Measurements from ENCODE around the gene IL22RA1. TPM values are rescaled to one million over a fixed set of nuclear protein-coding genes. Genes with fewer than 3 reads are reported as not detected.

The IL22RA1 gene
- total RNA-seq, 1 donor from 2014 or later: not detected

DNA sequence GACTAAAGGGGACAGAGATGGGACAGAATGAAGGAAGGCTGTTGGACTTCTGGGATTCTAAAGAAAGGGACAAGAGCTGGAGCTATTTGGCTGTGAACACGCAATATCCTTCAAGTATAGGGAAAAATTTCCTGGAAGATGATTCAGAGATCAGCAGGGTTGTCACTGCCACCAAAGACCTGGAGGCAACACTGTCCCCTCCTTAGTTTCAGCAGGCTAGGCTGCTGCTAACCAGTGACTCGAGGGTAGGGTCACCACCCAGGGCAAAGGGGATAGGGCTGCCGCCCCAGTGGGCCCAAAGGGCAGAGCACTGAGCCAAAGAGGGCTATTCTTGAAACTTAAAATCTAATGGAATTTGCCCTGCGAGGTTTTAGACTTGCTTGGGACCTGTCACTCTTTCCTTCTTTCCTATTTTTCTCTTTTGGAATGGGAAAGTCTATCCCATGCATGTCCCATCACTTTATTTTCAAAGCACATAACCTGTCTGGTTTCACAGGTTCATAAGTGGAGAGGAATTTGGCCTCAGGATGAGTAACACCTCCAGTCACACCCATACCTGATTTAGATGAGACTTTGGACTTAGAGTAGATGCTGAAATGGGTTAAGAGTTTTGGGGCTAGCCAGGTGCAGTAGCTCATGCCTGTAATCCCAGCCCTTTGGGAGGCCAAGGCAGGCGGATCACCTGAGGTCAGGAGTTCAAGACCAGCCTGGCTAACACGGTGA is 32.3 kb upstream of the IL22RA1 start:
- TF ChIP-seq, protein P1, sequence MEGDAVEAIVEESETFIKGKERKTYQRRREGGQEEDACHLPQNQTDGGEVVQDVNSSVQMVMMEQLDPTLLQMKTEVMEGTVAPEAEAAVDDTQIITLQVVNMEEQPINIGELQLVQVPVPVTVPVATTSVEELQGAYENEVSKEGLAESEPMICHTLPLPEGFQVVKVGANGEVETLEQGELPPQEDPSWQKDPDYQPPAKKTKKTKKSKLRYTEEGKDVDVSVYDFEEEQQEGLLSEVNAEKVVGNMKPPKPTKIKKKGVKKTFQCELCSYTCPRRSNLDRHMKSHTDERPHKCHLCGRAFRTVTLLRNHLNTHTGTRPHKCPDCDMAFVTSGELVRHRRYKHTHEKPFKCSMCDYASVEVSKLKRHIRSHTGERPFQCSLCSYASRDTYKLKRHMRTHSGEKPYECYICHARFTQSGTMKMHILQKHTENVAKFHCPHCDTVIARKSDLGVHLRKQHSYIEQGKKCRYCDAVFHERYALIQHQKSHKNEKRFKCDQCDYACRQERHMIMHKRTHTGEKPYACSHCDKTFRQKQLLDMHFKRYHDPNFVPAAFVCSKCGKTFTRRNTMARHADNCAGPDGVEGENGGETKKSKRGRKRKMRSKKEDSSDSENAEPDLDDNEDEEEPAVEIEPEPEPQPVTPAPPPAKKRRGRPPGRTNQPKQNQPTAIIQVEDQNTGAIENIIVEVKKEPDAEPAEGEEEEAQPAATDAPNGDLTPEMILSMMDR (IDR thresholded peaks at IDR 0.05; ENCODE audit: insufficient read depth, low read depth, low read length): no peak
- no peak for TF ChIP-seq EZH2 (IDR thresholded peaks at IDR 0.05; ENCODE audit: insufficient read depth, low read length)
- Mint-ChIP-seq H3K27ac (ENCODE audit: unreplicated experiment) (no peak overlapping the region), H3K36me3 (ENCODE audit: low read depth, unreplicated experiment) (no peaks in the 10 kb centered on the region), H3K4me1 (ENCODE audit: low read depth, unreplicated experiment) (no peaks in the 10 kb centered on the region), H3K4me3 (ENCODE audit: unreplicated experiment) (no peak overlapping the region), H3K9me3 (ENCODE audit: unreplicated experiment) (no peaks in the 10 kb centered on the region), H3K27me3 (ENCODE audit: low read depth, unreplicated experiment) (no peaks in the 10 kb centered on the region)
- Histone ChIP-seq H3K36me3 (ENCODE audit: insufficient read depth, low read length) (no peaks in the 10 kb centered on the region), H3K9ac (ENCODE audit: low read length) (no peak overlapping the region), H3K79me2 (ENCODE audit: insufficient read depth, low read length) (no peaks in the 10 kb centered on the region), H3K4me1 (ENCODE audit: insufficient read depth, low read length) (no peaks in the 10 kb centered on the region), H3K27ac (ENCODE audit: low read depth, low read length) (no peak overlapping the region), H3K27me3 (ENCODE audit: insufficient read depth, low read length) (peaks cover 15% of the 10 kb centered on the region), H3K9me3 (ENCODE audit: insufficient read depth, low read depth, low read length) (no peaks in the 10 kb centered on the region), H2AFZ (ENCODE audit: low read depth, low read length) (no peak overlapping the region), H3K4me3 (ENCODE audit: insufficient read depth, low read depth, low read length) (no peak overlapping the region), H3K4me2 (ENCODE audit: low read length) (no peak overlapping the region), H4K20me1 (ENCODE audit: insufficient read depth, low read length) (no peaks in the 10 kb centered on the region)
- FAIRE-seq: no peak
- DNase-seq (ENCODE audit: low read depth): no peak

DNA sequence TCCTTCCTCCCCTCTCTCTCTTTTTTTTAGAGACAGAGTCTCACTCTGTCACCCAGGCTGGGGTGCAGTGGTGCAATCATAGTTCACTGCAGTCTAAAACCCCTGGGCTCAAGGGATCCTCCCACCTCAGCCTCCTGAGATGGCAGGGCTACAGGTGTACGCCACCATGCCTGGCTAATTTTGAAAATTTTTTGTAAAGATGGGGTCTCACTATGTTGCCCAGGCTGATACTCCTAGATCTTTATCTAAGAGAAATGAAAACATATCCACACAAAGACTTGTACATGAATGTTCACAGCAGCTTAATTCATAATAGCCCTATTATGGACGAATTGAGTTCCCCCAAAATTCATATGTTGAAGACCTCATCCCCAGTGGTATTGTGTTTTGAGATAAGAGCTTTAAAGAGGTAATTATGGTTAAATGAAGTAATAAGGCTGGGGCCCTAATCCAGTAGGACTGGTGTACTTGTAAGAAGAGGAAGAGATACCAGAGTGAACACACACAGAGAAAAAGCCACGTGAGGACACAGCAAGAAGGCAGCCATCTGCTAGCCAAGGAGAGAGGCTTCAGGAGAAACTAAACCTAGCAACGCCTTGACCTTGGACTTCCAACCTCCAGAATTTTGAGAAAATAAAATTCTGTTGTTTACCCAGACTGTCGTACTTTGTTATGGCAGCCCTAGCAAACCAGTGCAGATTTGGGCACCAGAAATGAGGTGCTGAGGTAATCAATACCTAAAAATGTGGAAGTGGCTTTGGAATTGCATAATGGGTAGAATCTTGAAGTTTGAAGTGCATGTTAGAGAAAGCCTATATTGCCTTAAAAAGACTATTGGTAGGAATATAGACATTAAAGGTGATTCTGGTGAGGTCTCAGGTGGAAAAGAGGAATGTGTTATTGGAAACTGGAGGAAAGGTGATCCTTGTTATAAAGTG is 31.0 kb upstream of the IL22RA1 start:
- no peak for TF ChIP-seq EZH2 (IDR thresholded peaks at IDR 0.05; ENCODE audit: insufficient read depth, low read length)
- TF ChIP-seq, protein P1 (IDR thresholded peaks at IDR 0.05; ENCODE audit: insufficient read depth, low read depth, low read length): no peak
- Mint-ChIP-seq H3K4me3 (ENCODE audit: unreplicated experiment) (no peak overlapping the region), H3K27me3 (ENCODE audit: low read depth, unreplicated experiment) (no peaks in the 10 kb centered on the region), H3K27ac (ENCODE audit: unreplicated experiment) (no peak overlapping the region), H3K36me3 (ENCODE audit: low read depth, unreplicated experiment) (no peaks in the 10 kb centered on the region), H3K9me3 (ENCODE audit: unreplicated experiment) (no peaks in the 10 kb centered on the region), H3K4me1 (ENCODE audit: low read depth, unreplicated experiment) (no peaks in the 10 kb centered on the region)
- Histone ChIP-seq H3K79me2 (ENCODE audit: insufficient read depth, low read length) (no peaks in the 10 kb centered on the region), H2AFZ (ENCODE audit: low read depth, low read length) (no peak overlapping the region), H3K4me2 (ENCODE audit: low read length) (no peak overlapping the region), H3K9ac (ENCODE audit: low read length) (no peak overlapping the region), H4K20me1 (ENCODE audit: insufficient read depth, low read length) (no peaks in the 10 kb centered on the region), H3K9me3 (ENCODE audit: insufficient read depth, low read depth, low read length) (no peaks in the 10 kb centered on the region), H3K36me3 (ENCODE audit: insufficient read depth, low read length) (no peaks in the 10 kb centered on the region), H3K27me3 (ENCODE audit: insufficient read depth, low read length) (peaks cover 15% of the 10 kb centered on the region), H3K4me3 (ENCODE audit: insufficient read depth, low read depth, low read length) (no peak overlapping the region), H3K4me1 (ENCODE audit: insufficient read depth, low read length) (no peaks in the 10 kb centered on the region), H3K27ac (ENCODE audit: low read depth, low read length) (no peak overlapping the region)
- no peak for DNase-seq (ENCODE audit: low read depth)
- FAIRE-seq: no peak

Data from astrocyte (in vitro differentiated cells and primary cell).